Liver (tissue), 9 donors: ENCODE measurements around the gene UNC13D. TPM values are rescaled to one million over a fixed set of nuclear protein-coding genes. Genes with fewer than 3 reads are reported as not detected.

Source experiments
- DNase-seq: peaks from one replicate; pipeline ENCODE4 v3.0.0-alpha.2; 2017; ENCODE audit warnings: low spot score
- H3K27ac ChIP-seq, 2 donors: one replicate each; pipeline ENCODE4 v1.7.0; 2013; ENCODE audit warnings: inconsistent platforms in 2 of 2, low read length in 2 of 2, control low read depth in 1 of 2, low read depth in 1 of 2, mild to moderate bottlenecking in 1 of 2
- H3K27me3 ChIP-seq, 4 donors: one replicate each; pipeline versions ENCODE4 v1.6.1 to v1.7.0; 2013; ENCODE audit warnings: low read length in 3 of 4, inconsistent platforms in 1 of 4, mild to moderate bottlenecking in 1 of 4, moderate library complexity in 1 of 4; ENCODE audit not compliant: control insufficient read depth in 4 of 4, insufficient read depth in 4 of 4
- H3K36me3 ChIP-seq, 4 donors: one replicate each; pipeline versions ENCODE4 v1.6.1 to v1.7.0; 2013; ENCODE audit warnings: low read length in 3 of 4, mild to moderate bottlenecking in 3 of 4, low read depth in 1 of 4, moderate library complexity in 1 of 4; ENCODE audit not compliant: control insufficient read depth in 4 of 4, insufficient read depth in 3 of 4
- H3K4me1 ChIP-seq, 4 donors: one replicate each; pipeline versions ENCODE4 v1.6.1 to v1.7.0; 2013; ENCODE audit warnings: low read length in 3 of 4, mild to moderate bottlenecking in 3 of 4, moderate library complexity in 1 of 4; ENCODE audit not compliant: control insufficient read depth in 4 of 4, insufficient read depth in 4 of 4
- H3K4me3 ChIP-seq, 3 donors: one replicate each; pipeline versions ENCODE4 v1.6.1 to v1.7.0; 2013; ENCODE audit warnings: low read length in 3 of 3, control low read depth in 1 of 3, low read depth in 1 of 3, mild to moderate bottlenecking in 1 of 3
- H3K9ac ChIP-seq, 2 donors: one replicate each; pipeline ENCODE4 v1.7.0; 2013; ENCODE audit warnings: low read length in 2 of 2, mild to moderate bottlenecking in 2 of 2, moderate library complexity in 2 of 2, control low read depth in 1 of 2, low read depth in 1 of 2
- H3K9me3 ChIP-seq, 4 donors: one replicate each; pipeline versions ENCODE4 v1.6.1 to v1.7.0; 2013; ENCODE audit warnings: low read length in 3 of 4; ENCODE audit not compliant: control insufficient read depth in 4 of 4
- EGR1 ChIP-seq, 2 donors: IDR thresholded peaks; 2 replicates each; pipeline ENCODE4 v1.6.1; 2016 to 2018; ENCODE audit warnings: antibody characterized with exemption in 2 of 2, low read depth in 2 of 2
- FOXA1 ChIP-seq: IDR thresholded peaks from 2 replicates; pipeline ENCODE4 v1.6.1; 2016; ENCODE audit warnings: antibody characterized with exemption
- GABPA ChIP-seq, 2 donors: IDR thresholded peaks in 1 of 2; conservative IDR thresholded peaks in 1 of 2; 2 replicates each; pipeline ENCODE4 v1.6.1; 2016; ENCODE audit warnings: antibody characterized with exemption in 2 of 2, mild to moderate bottlenecking in 1 of 2, moderate library complexity in 1 of 2
- HNF4G ChIP-seq: IDR thresholded peaks from 2 replicates; pipeline ENCODE4 v1.6.1; 2016; ENCODE audit warnings: antibody characterized with exemption
- JUND ChIP-seq, 2 donors: IDR thresholded peaks; 2 replicates each; pipeline ENCODE4 v1.6.1; 2016; ENCODE audit warnings: antibody characterized with exemption in 2 of 2
- NR2F2 ChIP-seq: IDR thresholded peaks from 2 replicates; pipeline ENCODE4 v1.6.1; 2016; ENCODE audit warnings: antibody characterized with exemption
- RAD21 ChIP-seq, 2 donors: IDR thresholded peaks; 2 replicates each; pipeline ENCODE4 v1.6.1; 2016; ENCODE audit warnings: antibody characterized with exemption in 2 of 2, mild to moderate bottlenecking in 2 of 2
- RXRA ChIP-seq, 2 donors: IDR thresholded peaks; 2 replicates each; pipeline ENCODE4 v1.6.1; 2017 to 2018; ENCODE audit warnings: antibody characterized with exemption in 2 of 2, mild to moderate bottlenecking in 1 of 2
- SP1 ChIP-seq: IDR thresholded peaks from 2 replicates; pipeline ENCODE4 v1.6.1; 2018; ENCODE audit warnings: antibody characterized with exemption, mild to moderate bottlenecking
- TAF1 ChIP-seq: conservative IDR thresholded peaks from 2 replicates; pipeline ENCODE4 v1.6.1; 2016; ENCODE audit warnings: antibody characterized with exemption, mild to moderate bottlenecking
- YY1 ChIP-seq: IDR thresholded peaks from 2 replicates; pipeline ENCODE4 v1.6.1; 2016; ENCODE audit warnings: antibody characterized with exemption, mild to moderate bottlenecking
- WGBS: extraction: QIAGEN DNeasy Blood & Tissue Kit; methylation state at CpG from one replicate; pipeline ENCODE4 v1.1.7; 2013; 5-methylcytosine and 5-hydroxymethylcytosine counted together
- polyA plus RNA-seq, 2 donors: library from polyadenylated mRNA; stranded (reverse) in 1 of 2; unstranded in 1 of 2; fragments of 200-250 nt in 1 of 2; fragments of >200 nt in 1 of 2; fragmentation: Nextera tagmentation in 1 of 2; extraction: Ambion mirVana in 1 of 2; gene quantifications; one replicate each; pipeline versions ENCODE4 v1.2.1 to v1.2.3, GENCODE V29; 2013 to 2015
- total RNA-seq, 2 donors: library from RNA; depleted of rRNA; stranded (reverse); fragments of >200 nt; gene quantifications; one replicate each; pipeline ENCODE4 v1.2.3, GENCODE V29; 2014
- TF ChIP-seq, protein P1 (sequence below): IDR thresholded peaks from 2 replicates; pipeline ENCODE4 v1.6.1; 2016; ENCODE audit warnings: antibody characterized with exemption
- TF ChIP-seq, protein P2 (sequence below): fragments of 150-350 bp; IDR thresholded peaks from 2 replicates; pipeline ENCODE4 v1.5.1; 2017; ENCODE audit warnings: improper control_type of control experiment, low read depth, low read length; ENCODE audit not compliant: missing input control
- TF ChIP-seq, protein P3 (sequence below): IDR thresholded peaks from 2 replicates; pipeline ENCODE4 v1.6.1; 2016; ENCODE audit warnings: antibody characterized with exemption, mild to moderate bottlenecking
- TF ChIP-seq, protein P4 (sequence below): IDR thresholded peaks from 2 replicates; pipeline ENCODE4 v1.6.1; 2016; ENCODE audit warnings: antibody characterized with exemption
- donor health status: healthy.
- donor health status: healthy.
- donor health status: healthy.
- donor health status: healthy.
- donor health status: healthy.

The UNC13D gene
- total and polyA plus RNA-seq, 4 donors: 2.1 to 22.9 (median 7.6) TPM

DNA sequence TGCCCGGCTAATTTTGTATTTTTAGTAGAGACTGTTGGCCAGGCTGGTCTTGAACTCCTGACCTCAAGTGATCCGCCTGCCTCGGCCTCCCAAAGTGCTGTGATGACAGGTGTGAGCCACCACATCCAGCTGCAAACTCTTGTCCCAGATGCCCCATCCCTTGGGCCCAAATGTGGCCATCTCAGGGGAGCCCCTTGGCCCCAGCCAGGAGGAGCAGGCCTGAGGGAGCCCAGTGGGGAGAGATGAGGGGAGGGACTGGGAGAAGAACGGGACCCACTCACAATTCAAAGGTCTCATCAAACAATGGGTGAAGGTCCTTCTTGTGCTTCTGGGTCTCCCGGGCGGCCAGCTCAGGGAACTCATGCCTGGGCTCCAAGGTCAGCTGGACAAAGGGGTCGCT, 14.5 kb downstream of the UNC13D start:
- Histone ChIP-seq H3K27ac (no peak overlapping the region), H3K9ac (no peak overlapping the region), H3K36me3 (peaks cover 5 to 26% (median 5%) of the 10 kb centered on the region in 4 donors), H3K4me3 (no peak overlapping the region), H3K4me1 (peaks cover 0 to 17% (median 9%) of the 10 kb centered on the region in 4 donors), H3K27me3 (no peaks in the 10 kb centered on the region), H3K9me3 (no peaks in the 10 kb centered on the region)
- 93% methylated on average over 7 of the region's 7 CpGs for WGBS
- TF ChIP-seq RXRA (IDR thresholded peaks at IDR 0.05) (no peak), JUND (IDR thresholded peaks at IDR 0.05) (no peak), EGR1 (IDR thresholded peaks at IDR 0.05; ENCODE audit: low read depth in 2 of 2) (no peak), RAD21 (IDR thresholded peaks at IDR 0.05) (no peak), SP1 (no peak)
- TF ChIP-seq, protein P1, sequence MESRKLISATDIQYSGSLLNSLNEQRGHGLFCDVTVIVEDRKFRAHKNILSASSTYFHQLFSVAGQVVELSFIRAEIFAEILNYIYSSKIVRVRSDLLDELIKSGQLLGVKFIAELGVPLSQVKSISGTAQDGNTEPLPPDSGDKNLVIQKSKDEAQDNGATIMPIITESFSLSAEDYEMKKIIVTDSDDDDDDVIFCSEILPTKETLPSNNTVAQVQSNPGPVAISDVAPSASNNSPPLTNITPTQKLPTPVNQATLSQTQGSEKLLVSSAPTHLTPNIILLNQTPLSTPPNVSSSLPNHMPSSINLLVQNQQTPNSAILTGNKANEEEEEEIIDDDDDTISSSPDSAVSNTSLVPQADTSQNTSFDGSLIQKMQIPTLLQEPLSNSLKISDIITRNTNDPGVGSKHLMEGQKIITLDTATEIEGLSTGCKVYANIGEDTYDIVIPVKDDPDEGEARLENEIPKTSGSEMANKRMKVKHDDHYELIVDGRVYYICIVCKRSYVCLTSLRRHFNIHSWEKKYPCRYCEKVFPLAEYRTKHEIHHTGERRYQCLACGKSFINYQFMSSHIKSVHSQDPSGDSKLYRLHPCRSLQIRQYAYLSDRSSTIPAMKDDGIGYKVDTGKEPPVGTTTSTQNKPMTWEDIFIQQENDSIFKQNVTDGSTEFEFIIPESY: no peak
- DNase-seq: no peak

DNA sequence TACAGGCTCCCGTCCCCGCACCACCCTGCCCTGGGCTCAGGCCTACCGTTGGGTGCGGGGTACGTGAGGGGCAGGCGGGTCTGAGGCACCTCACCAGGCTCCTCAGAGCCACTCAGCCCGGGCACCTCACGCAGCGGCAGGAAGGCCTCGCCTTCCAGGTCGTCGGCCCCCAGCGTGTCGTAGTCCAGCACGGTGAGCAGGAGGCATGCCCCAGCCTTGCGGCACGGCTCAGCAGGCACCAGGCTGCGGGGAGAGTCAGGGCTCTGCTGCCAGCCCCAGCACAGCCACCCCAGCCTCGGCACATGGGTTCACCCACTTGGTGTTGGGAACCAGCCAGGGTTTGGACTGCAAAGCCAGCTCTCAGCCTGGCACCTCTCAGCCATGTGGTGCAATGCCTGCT, 15.5 kb downstream of the UNC13D start:
- Histone ChIP-seq H3K27ac (no peak overlapping the region), H3K4me1 (peaks cover 0 to 17% (median 9%) of the 10 kb centered on the region in 4 donors), H3K36me3 (peaks cover 2 to 22% (median 4%) of the 10 kb centered on the region in 4 donors), H3K4me3 (no peak overlapping the region), H3K27me3 (no peaks in the 10 kb centered on the region), H3K9me3 (no peaks in the 10 kb centered on the region), H3K9ac (no peak overlapping the region)
- 89% methylated on average over 19 of the region's 19 CpGs for WGBS
- TF ChIP-seq FOXA1 (no peak), NR2F2 (no peak), TAF1 (no peak), RXRA (IDR thresholded peaks at IDR 0.05) (no peak), SP1 (no peak), EGR1 (IDR thresholded peaks at IDR 0.05; ENCODE audit: low read depth in 2 of 2) (no peak), YY1 (no peak), HNF4G (no peak), GABPA (IDR thresholded peaks at IDR 0.05 in 1 of 2, conservative IDR thresholded peaks at IDR 0.05 in 1 of 2) (no peak)
- TF ChIP-seq, protein P1: no peak
- TF ChIP-seq, protein P2, sequence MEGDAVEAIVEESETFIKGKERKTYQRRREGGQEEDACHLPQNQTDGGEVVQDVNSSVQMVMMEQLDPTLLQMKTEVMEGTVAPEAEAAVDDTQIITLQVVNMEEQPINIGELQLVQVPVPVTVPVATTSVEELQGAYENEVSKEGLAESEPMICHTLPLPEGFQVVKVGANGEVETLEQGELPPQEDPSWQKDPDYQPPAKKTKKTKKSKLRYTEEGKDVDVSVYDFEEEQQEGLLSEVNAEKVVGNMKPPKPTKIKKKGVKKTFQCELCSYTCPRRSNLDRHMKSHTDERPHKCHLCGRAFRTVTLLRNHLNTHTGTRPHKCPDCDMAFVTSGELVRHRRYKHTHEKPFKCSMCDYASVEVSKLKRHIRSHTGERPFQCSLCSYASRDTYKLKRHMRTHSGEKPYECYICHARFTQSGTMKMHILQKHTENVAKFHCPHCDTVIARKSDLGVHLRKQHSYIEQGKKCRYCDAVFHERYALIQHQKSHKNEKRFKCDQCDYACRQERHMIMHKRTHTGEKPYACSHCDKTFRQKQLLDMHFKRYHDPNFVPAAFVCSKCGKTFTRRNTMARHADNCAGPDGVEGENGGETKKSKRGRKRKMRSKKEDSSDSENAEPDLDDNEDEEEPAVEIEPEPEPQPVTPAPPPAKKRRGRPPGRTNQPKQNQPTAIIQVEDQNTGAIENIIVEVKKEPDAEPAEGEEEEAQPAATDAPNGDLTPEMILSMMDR: no peak
- TF ChIP-seq, protein P3, sequence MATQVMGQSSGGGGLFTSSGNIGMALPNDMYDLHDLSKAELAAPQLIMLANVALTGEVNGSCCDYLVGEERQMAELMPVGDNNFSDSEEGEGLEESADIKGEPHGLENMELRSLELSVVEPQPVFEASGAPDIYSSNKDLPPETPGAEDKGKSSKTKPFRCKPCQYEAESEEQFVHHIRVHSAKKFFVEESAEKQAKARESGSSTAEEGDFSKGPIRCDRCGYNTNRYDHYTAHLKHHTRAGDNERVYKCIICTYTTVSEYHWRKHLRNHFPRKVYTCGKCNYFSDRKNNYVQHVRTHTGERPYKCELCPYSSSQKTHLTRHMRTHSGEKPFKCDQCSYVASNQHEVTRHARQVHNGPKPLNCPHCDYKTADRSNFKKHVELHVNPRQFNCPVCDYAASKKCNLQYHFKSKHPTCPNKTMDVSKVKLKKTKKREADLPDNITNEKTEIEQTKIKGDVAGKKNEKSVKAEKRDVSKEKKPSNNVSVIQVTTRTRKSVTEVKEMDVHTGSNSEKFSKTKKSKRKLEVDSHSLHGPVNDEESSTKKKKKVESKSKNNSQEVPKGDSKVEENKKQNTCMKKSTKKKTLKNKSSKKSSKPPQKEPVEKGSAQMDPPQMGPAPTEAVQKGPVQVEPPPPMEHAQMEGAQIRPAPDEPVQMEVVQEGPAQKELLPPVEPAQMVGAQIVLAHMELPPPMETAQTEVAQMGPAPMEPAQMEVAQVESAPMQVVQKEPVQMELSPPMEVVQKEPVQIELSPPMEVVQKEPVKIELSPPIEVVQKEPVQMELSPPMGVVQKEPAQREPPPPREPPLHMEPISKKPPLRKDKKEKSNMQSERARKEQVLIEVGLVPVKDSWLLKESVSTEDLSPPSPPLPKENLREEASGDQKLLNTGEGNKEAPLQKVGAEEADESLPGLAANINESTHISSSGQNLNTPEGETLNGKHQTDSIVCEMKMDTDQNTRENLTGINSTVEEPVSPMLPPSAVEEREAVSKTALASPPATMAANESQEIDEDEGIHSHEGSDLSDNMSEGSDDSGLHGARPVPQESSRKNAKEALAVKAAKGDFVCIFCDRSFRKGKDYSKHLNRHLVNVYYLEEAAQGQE: no peak
- TF ChIP-seq, protein P4, sequence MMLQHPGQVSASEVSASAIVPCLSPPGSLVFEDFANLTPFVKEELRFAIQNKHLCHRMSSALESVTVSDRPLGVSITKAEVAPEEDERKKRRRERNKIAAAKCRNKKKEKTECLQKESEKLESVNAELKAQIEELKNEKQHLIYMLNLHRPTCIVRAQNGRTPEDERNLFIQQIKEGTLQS: no peak
- no peak for DNase-seq
